NCI-H1105 (cell line): Measurements from ENCODE around the gene KXD1.
A peak's percentile ranks its signal among the peaks of the same experiment; 100 is the strongest.
"Not testable (repeated sequence)": the region's sequence is repeated elsewhere in the genome, so short reads cannot be mapped to it uniquely, and the experiment has no call there.

Source experiments
- DNase-seq: peaks from one replicate; lab custom pipeline; 2025; lab: John Stamatoyannopoulos, UW

KXD1 gene, protein sequence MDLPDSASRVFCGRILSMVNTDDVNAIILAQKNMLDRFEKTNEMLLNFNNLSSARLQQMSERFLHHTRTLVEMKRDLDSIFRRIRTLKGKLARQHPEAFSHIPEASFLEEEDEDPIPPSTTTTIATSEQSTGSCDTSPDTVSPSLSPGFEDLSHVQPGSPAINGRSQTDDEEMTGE

DNA sequence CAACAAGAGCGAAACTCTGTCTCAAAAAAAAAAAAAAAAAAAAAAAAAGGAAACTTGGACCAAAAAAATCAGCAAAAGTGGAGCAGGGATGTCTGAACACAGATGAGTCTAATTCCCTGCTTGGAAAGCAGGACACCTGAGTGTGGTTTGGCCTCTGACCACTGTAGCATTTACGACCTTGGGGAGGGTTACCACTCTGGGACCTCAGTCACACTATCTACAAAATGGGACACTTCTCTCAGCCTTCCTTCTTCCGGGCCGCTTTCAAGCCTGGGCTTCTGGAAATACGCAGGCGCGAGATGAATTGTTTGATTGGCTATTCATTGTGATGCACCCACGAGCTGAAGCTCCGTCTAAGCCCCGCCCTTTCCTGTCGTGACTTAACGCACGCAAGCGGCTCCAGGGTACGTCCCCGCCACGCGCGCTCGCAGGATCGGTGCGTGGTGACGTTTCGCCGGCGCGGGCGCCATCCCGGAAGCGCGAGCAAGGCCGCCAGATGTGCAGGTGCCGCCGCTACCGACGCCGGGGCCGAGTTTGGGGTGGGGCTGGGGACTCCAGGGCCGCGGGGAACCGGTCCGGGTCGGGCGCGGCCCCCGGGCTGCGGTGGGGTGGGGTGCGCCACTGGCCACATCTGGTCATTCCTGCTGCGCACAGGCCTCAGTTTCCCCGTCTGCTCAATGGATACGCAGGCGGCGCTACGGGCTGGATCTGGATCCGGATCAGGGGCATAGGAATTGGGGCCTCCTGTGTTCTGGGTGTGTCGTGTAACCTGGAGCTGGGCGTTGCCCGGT is at the start of gene KXD1:
Gene KXD1, plus strand, starts transcription at position 460 of the 791 bp plus-strand sequence. CDS start 4,187 bp downstream, outside the sequence.
- peak; percentile 98 for DNase-seq

DNA sequence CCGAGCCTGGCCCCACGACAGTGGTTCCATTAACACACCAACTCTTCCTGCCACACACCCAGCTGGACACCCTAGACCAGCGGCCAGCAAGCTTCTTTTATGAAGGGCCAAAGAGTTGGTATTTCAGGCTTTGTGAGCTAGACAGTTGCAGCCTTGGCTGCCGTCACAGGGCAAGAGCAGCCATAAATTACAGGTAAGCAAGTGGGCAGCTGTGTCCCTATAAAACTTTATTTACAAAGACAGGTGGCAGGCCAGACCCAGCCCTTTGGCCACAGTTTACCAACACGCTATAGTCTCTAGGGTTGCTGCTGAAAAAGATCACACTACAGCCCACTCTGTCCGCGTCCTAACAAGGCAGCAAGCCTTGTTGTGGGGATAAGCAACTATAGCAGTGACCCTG is 49.1 kb upstream of the KXD1 start:
- no peak for DNase-seq

DNA sequence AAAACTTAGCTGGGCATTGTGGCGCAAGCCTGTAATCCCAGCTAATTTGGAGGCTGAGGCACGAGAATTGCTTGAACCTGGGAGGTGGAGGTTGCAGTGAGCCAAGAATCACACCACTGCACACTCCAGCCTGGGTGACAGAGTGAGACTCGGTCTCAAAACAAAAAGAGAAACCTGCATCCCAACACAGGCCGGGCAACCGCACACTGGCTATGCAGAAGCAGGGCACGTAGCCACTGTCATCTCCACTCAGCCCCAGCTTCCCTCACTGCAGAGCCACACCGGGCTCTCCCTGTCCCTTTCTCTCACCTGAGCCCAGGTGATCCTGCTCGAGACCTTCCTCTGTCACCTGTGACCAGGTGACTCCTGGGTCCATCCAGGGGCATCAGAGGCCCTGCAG is 47.5 kb upstream of the KXD1 start:
- no peak for DNase-seq

DNA sequence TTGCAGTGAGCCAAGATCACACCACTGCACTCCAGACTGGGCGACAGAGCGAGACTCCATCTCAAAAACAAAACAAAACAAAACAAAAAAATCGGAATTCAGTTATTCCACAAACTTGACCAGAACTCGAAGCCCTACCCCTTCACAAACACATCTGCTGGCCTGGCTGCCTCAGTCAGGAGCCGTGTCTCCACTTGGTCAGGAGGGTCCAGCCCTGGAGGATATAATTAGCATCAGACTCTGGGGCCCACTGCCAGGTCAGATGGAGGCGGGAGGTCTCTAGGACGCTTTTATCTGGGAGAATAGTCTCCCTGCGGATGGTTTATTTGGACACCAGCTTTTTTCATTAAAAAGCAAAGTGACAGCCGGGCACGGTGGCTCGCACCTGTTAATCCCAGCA is 43.8 kb upstream of the KXD1 start:
- no peak for DNase-seq

DNA sequence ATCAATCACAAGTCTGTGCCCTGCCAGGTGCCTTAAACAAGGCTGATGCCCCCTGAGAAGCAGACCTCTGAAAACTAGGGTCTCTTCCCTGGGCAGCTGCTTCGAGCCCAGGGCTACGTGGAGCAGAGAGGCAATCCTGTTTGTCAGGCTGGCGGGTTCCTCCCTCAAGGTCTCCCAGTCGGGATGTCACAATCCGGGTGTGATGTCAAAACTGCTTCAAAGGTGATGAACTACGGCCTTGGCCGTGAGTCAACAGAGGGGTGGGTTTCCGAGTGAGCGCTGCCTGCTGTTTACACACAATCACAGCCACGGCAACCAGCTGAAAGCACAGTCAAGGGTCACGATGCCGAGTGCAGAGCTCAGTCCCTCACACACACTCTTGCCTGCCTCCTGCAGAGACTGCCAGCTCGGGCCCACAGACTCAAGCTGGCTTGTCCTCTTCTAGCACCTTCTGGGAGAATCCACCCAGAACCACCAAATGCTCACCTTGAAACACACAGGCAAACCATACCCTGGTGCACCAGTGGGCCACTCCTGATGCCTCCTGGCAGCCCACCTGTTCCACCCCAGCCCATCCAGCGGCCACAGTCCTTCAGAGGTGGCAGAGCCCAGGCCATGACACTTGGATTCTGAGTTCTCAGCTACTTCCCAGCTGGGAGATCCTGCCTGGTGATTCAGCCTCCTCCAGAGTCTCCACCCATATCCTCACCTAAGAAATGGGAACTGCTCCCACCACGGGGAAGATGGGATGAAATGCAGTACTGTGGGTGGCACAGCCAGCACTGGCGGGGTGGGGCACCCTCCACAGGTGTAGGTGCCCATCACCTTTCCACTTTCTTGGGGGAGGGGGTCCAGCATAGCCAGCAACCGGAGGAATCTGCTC is 42.6 kb upstream of the KXD1 start:
- no peak for DNase-seq

DNA sequence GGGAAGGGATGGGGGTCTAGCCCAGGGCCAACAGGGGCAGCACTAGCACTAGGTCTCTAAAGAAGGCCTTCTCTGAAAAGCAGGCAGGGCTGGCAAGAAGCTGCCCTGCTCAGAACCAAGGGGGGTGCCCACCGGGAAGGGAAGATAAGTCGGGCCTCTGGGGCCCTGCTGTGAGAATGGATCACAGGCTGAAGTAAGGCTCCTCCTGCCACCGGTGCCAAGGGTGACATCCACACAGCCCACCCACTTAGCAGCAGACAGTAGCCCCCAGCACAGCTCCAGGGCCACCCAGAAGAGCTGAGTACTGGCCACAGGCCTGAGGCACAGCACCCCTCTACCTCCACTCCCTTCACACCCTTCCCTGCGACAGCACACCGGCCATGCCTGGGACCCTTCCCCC is 41.7 kb upstream of the KXD1 start:
- no peak for DNase-seq

DNA sequence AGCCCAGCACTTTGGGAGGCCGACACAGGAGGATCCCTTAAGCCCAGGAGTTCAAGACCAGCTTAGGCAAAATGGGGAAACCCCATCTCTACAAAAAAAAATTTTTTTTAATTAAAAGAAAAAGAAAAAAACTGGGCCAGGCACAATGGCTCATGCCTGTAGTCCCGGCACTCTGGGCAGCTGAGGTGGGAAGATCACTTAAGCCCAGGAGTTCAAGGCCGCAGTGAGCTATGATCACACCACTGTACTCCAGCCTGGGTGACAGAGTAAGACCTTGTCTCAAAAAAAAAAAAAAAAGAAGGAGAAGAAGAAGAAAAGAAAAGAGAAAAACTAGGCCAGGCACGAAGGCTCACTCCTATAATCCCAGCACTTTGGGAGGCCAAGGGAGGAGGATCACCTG is 40.1 kb upstream of the KXD1 start:
- DNase-seq = no peak

DNA sequence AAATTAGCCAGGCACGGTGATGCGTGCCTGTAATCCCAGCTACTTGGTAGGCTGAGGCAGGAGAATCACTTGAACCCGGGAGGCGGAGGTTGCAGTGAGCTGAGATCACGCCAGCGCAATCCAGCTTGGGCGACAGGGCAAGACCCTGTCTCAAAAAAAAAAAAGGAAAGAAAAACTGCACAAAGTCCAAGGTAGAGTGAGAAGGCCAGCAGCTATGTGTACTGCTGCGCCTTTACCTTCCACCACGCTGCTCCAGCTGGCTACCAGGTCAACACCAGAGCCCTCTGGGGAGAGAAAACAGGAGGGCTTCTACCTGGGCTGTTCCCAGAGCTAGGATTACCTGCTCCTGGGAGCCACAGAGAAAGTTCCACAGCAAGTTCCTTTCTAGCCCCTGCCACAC is 39.0 kb upstream of the KXD1 start:
- DNase-seq = no peak

DNA sequence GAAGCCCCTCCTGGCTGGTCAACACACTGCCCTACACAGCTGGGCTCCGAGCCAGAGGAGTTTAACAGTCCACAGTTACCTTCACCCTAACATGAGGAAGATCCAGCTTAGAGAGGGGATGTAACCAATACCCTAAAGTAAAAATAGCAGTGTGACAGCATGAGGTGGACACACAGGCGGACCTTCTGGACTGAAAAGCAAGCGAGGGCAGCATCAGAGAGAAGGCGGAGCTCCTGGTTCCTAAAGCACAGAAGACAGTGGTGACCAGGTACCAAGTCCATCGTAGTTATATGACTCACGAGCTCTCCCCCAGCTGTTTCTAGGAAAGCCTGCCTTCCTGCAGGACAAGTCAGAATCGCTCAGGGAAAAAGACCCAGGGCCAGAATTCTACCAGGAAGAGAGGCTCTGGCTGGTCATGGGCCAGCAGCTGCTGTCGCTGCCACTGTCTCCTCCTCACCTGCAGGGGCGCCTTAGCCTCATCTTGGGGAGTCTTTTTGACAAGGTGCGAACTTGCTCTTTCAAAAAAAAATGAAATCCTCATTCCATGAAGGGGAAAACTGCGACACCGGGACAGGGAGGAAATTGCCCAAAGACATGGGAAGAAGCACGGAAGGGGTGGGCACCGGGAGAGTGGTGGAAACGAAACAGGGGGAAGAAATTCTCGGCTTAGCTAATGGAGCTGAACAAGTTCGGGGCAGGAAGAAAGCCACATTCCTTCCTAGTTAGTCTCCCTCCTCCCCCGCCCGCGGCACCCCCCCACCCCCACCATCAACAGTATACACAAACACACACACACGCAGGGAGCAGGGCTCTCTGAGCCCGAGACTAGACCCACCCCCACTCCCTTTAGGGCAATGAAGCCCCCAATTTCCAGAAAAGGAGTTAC is 37.5 kb upstream of the KXD1 start:
- DNase-seq = peak; percentile 18

DNA sequence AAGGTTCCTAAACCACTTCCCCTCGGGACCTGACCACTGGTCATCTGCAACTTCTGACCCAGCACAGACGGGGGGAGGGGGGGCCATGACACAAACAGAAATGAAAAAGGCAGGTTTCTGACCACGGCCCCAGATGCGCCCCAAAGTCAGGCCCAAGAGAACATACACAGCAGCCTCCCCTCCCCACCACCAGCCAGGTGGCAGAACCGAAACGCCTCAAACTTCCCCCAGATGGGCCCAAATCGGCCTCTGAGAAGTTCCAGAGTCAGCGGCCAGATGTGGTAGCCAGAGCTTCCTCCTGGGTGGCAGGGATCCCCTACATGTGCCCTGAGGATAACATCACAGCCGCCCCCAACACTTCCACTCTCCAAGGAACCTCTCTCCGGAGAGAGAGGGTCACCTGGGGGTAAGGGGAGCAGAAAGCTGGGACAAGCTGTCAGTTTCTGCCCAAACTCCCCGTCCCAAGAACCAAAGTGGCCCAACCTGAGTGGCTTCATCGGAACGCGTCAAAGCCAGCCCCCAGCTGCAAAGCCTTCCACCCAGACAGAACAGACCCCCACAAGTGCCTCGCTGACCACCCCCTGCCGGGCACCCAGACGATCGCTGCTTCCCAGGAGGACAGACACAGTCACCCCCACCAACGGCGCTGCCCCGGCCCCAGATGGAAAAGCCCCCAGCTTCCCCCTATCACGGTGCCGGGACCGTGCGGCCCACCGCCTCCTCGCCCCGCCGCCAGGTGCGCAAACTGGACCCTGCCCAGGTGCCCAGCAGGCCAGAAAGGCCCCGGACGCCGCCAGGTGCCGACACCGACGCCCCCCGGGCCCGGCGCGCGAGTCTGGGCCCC is 36.6 kb upstream of the KXD1 start:
- no peak for DNase-seq

DNA sequence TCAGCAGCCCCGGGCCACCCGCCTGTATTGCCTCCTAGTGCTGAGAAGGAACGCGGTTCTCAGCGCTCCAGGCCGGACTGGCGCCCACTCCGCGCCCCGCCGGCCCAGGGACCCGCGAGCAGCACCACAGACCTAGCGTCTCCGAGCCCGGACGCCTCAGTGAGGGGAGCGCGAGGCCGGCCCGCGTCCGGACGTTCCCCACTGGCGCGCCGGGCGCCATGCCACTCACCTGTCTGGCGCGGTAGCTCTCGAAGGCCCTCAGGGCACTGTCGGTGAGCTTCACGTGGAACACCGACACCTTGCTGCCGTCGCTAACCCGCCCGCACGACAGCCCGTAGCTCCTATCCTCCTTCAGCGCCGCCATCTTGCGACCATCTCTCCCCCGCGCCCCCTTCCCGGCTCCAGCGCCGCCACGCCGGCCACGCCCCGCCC is 36.0 kb upstream of the KXD1 start, which contains the start of gene ELL:
Gene ELL, minus strand, starts transcription at position 379 of the 432 bp plus-strand sequence. Its CDS starts 15 bp downstream, at position 364.
- no peak for DNase-seq

DNA sequence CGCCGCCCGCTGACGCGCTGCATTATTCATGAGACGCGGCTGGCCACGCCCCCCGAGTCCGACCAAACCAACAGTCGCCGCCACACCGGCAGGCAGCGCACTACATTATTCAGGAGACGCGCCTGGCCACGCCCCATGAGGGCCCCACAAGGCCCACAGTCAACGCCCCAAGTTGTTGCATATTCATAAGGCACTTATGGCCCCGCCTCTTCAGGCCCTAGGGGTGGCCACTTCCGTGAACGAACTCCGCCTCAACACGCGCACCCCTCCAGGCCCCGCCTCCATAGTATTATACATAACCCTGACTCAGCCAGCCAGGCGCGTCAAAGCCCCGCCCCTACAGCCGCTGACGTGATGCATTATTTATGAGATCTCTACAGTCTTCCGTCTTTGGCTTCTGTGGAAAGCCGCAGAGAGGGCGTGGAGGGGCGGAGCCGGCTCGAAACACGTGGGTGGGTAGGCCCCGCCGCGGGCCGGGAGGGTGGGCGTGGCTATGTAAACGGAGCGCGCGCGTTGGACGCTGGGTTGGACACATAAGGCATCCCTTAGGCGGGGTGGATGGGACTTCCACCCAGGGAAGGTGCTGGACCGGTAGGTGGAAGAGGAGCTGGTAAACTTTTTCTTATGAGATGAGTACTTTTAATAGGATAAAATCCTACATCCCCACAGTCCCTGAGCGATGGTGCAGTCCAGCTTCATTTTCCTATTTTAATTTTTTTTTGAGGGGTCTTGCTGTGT is 35.4 kb upstream of the KXD1 start:
- DNase-seq = peak; percentile 100

DNA sequence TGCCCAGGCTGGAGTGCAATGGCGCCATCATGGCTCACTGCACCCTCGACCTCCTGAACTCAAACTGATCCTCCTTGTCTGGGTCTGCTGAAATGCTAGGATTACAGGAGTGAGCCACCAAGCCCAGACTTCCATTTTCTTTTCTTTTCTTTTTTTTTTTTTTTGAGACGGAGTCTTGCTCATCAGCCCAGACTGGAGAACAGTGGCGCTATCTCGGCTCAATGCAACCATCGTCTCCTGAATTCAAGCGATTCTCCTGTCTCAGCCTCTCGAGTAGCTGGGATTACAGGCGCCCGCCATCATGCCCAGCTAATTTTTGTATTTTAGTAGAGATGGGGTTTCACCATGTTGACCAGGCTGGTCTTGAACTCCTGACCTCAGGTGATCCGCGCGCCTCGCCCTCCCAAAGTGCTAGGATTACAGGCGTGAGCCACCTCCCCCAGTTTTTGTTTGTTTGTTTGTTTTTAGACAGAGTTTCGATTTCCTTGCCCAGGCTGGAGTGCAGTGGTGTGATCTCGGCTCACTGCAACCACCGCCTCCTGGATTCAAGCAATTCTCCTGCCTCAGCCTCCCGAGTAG is 34.7 kb upstream of the KXD1 start:
- not testable (repeated sequence) for DNase-seq

DNA sequence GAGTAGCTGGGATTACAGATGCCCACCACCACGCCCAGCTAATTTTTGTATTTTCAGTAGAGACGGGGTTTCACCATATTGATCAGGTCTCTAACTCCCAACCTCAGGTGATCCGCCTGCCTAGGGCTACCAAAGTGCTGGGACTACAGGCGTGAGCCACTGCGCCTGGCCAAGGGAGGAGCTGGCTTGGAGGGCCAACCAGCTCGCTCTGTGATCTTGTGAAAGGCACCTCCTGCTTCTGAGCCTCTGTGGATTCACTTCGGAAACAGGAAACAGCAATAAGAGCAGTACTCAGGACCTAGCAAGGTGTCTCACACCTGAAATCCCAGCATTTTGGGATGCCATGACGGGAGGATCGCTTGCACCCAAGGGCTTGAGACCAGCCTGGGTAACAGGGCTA is 33.8 kb upstream of the KXD1 start:
- no peak for DNase-seq

DNA sequence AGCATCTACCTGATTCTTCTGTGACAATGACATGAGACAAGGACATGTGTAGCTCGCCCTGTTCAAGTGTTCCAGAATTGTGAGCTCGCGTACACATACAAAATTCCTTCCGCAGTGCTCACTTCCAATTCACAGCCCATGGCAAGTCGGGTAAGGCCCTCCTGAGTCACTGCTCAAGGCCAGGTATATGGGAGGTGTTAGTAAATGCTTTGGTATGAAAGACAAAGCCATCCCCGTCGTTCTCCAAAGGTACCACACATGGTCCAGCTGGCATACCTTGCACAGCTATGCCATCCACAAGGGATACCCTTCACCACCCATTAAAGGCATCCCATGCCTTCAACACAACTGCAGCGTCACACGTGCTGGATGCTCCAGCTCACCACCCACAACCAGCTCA is 31.4 kb upstream of the KXD1 start:
- no peak for DNase-seq

DNA sequence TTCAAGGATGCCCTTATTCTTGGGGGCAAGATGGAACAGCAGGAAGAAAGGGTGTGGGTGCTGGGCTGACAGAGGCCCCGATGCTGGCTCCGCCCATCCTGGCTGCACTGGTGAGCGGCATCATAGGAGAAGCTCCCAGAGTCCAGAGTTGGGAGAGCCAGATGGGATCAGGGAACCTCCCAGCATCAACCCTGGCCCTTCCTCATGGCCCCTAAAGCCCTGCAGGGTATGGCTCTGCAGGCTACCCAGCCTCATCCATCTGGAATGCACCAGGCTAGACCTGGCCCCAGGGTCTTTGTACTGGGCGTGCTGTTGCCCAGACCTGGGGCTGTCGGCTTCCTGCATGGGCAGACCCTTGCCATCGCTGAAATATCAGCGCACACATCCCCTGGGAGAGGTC is 27.9 kb upstream of the KXD1 start:
- DNase-seq = no peak

DNA sequence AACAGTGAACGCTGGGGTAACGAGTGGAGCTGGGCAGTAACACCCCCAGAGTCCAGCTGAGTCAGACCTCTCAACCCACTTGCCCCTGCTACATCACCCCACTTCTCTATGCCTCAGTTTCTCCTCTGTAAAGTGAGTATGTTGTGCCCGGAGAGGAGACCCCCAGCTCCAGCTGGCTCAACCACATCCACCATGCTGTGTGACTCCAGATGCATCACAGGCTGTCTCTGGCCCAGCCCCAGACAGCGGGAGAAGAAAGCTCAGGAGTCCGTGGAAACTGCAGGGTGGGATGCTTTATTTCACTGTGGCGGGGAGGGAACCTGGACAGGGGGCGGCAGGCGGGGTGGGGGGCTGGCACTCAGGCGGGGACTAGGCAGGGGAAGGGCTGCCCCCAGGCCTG is 26.2 kb upstream of the KXD1 start:
- DNase-seq = no peak

DNA sequence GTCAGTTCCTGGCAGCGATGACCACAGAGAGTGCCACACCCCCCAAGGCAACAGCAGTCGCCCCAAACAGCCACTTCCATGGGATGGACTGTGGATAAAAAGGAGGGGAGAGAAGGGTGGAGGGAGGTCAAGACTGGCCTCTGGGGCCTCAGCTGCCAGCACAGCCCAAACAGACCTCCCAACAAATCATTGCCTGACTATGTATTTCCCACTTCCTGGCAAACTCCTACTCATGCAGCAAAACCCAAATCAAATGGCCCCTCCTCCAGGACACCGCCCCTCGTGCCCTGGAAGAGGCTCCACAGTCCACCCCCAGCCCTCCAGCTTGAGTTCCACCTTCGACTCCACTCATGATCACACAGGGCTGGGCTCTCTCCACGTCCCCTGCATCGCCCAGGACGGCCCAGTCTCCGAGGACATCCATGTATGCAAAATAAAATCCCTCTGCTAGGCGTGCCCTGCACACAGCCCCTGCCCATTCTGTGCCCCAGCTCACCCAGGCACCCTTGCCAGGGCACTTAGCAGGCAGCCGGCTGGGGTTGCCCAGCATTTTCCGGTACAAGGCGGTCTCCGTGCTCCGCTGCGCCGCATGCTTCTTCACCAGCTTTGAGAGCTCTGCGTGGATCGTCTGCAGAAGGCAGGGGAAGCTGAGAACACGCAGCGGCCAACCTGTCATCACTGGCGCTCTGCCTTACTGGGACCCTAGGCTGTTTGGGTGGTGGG is 25.3 kb upstream of the KXD1 start:
- DNase-seq = no peak

DNA sequence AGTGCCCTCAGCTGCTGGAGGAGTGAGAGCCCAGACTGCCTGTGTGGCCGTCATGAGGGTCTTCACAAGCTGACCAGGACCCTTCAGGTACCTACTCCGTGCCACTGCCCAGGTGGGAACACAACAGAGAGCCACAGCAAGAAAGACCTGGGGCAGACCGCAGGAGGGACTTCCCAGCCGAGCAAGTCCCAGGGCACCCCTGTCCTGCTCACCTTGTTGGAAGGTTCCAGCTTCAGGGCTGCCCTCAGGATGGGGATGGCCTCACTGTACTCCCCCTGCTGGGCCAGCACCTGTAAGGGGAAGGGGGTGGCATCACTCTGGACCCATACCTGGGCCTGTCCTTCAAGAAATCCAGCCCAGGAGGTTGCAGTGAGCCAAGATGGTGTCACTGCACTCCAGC is 24.6 kb upstream of the KXD1 start:
- DNase-seq = no peak
